SK-N-SH (cell line): Measurements from ENCODE around the gene CUBN. TPM values are rescaled to one million over a fixed set of nuclear protein-coding genes. Genes with fewer than 3 reads are reported as not detected.

ENCODE experiments used
- CTCF ChIA-PET: fragments of 300-600, 350-600 bp; formaldehyde crosslinking; extraction: SDS; loops from one replicate; lab custom pipeline; 2021; lab: Yijun Ruan, JAX
- POLR2A ChIA-PET: fragments of 350-600 bp; sonication (Branson Sonifier 250); formaldehyde crosslinking; extraction: SDS; loops from one replicate; lab custom pipeline; 2020; ENCODE audit warnings: antibody characterized with exemption, inconsistent platforms; lab: Yijun Ruan, JAX
- DNase-seq: peaks from one replicate; pipeline ENCODE4 v3.0.0; 2012
- H2AFZ ChIP-seq: fragments of 200-600 bp; sonication (generic); 2 replicates; pipeline ENCODE4 v1.8.1; 2016; ENCODE audit warnings: antibody characterized with exemption, mild to moderate bottlenecking, low read depth
- H3F3A ChIP-seq: fragments of 200-600 bp; sonication (generic); replicated peaks from 2 replicates; pipeline ENCODE3; 2016; ENCODE audit warnings: antibody characterized with exemption, mild to moderate bottlenecking; ENCODE audit not compliant: insufficient read depth
- H3K27ac ChIP-seq, 2 experiments: fragments of 200-500 bp in 1 of 2; fragments of 200-600 bp in 1 of 2; sonication (Bioruptor generic) in 1 of 2; sonication (generic), shearing (Covaris generic) in 1 of 2; 2 replicates each; pipeline versions ENCODE4 v1.5.1 to v1.6.1; 2014 to 2016; ENCODE audit warnings: low read depth in 2 of 2, inconsistent platforms in 1 of 2, low read length in 1 of 2, mild to moderate bottlenecking in 1 of 2, mixed read lengths in 1 of 2
- H3K27me3 ChIP-seq: fragments of 200-600 bp; sonication (generic), shearing (Covaris generic); 2 replicates; pipeline ENCODE4 v1.6.1; 2016; ENCODE audit warnings: mixed run types; ENCODE audit not compliant: insufficient read depth
- H3K36me3 ChIP-seq, 2 experiments: fragments of 200-500 bp in 1 of 2; fragments of 200-600 bp in 1 of 2; sonication (Bioruptor generic) in 1 of 2; sonication (generic) in 1 of 2; replicated peaks in 1 of 2; 2 replicates each; pipeline versions ENCODE3 to v1.5.1; 2014 to 2016; ENCODE audit warnings: low read length in 1 of 2, mild to moderate bottlenecking in 1 of 2; ENCODE audit not compliant: insufficient read depth in 2 of 2, control insufficient read depth in 1 of 2
- H3K4me1 ChIP-seq, 2 experiments: fragments of 200-500 bp in 1 of 2; fragments of 200-600 bp in 1 of 2; sonication (Bioruptor generic) in 1 of 2; sonication (generic), shearing (Covaris generic) in 1 of 2; 2 replicates each; pipeline versions ENCODE4 v1.5.1 to v1.6.1; 2014 to 2016; ENCODE audit warnings: low read depth in 1 of 2, low read length in 1 of 2, mixed run types in 1 of 2; ENCODE audit not compliant: insufficient read depth in 2 of 2, control insufficient read depth in 1 of 2
- H3K4me2 ChIP-seq: fragments of 200-600 bp; sonication (generic), shearing (Covaris generic); 2 replicates; pipeline ENCODE4 v1.6.1; 2017; ENCODE audit warnings: mixed run types
- H3K4me3 ChIP-seq, 2 experiments: fragments of 200-500 bp in 1 of 2; fragments of 200-600 bp in 1 of 2; sonication (Bioruptor generic) in 1 of 2; sonication (generic), shearing (Covaris generic) in 1 of 2; 2 replicates each; pipeline versions ENCODE4 v1.5.1 to v1.8.1; 2014 to 2016; ENCODE audit warnings: low read depth in 2 of 2, inconsistent platforms in 1 of 2, low read length in 1 of 2, mild to moderate bottlenecking in 1 of 2, mixed read lengths in 1 of 2, moderate library complexity in 1 of 2
- H3K79me2 ChIP-seq: fragments of 200-600 bp; sonication (generic); 2 replicates; pipeline ENCODE4 v1.8.1; 2017; ENCODE audit warnings: mild to moderate bottlenecking; ENCODE audit not compliant: insufficient read depth
- H3K9ac ChIP-seq: fragments of 200-600 bp; sonication (generic); 2 replicates; pipeline ENCODE4 v1.6.1; 2017; ENCODE audit warnings: mixed run types
- H3K9me2 ChIP-seq: fragments of 200-600 bp; sonication (generic); 2 replicates; pipeline ENCODE4 v1.6.1; 2017; ENCODE audit warnings: mixed run types
- H3K9me3 ChIP-seq: fragments of 200-600 bp; sonication (generic); 2 replicates; pipeline ENCODE4 v1.6.1; 2017; ENCODE audit warnings: mixed run types, mild to moderate bottlenecking, moderate library complexity
- H4K20me1 ChIP-seq: fragments of 200-600 bp; sonication (generic); 2 replicates; pipeline ENCODE4 v1.6.1; 2017; ENCODE audit warnings: mild to moderate bottlenecking, mixed run types; ENCODE audit not compliant: insufficient read depth
- FOXJ3 ChIP-seq: sonication (generic); formaldehyde crosslinking; IDR thresholded peaks from 2 replicates; pipeline ENCODE4 v1.5.1; 2020; ENCODE audit warnings: mild to moderate bottlenecking, missing genetic modification reagents
- MXI1 ChIP-seq: IDR thresholded peaks from 2 replicates; pipeline ENCODE4 v1.6.1; 2012; ENCODE audit warnings: mild to moderate bottlenecking, low read depth, low read length, improper control_type of control experiment
- NFIC ChIP-seq: IDR thresholded peaks from 2 replicates; pipeline ENCODE4 v1.4.0; 2012; ENCODE audit warnings: borderline replicate concordance
- RAD21 ChIP-seq: IDR thresholded peaks from 2 replicates; pipeline ENCODE4 v1.6.1; 2012; ENCODE audit warnings: mild to moderate bottlenecking, low read length
- RFX5 ChIP-seq: IDR thresholded peaks from 2 replicates; pipeline ENCODE4 v1.6.1; 2012; ENCODE audit warnings: mild to moderate bottlenecking, improper control_type of control experiment, low read length
- SMC3 ChIP-seq: IDR thresholded peaks from 2 replicates; pipeline ENCODE4 v1.6.1; 2012; ENCODE audit warnings: low read depth, low read length, improper control_type of control experiment
- TAF1 ChIP-seq: IDR thresholded peaks from 2 replicates; pipeline ENCODE4 v1.6.1; 2012; ENCODE audit warnings: low read depth, mild to moderate bottlenecking, low read length, moderate library complexity, borderline replicate concordance
- TEAD4 ChIP-seq: IDR thresholded peaks from 2 replicates; pipeline ENCODE4 v1.4.0; 2012; ENCODE audit warnings: mild to moderate bottlenecking, borderline replicate concordance; ENCODE audit not compliant: insufficient read depth
- YY1 ChIP-seq: IDR thresholded peaks from 2 replicates; pipeline ENCODE4 v1.4.0; 2012; ENCODE audit warnings: low read depth, mild to moderate bottlenecking
- WGBS: methylation state at CpG from one replicate; pipeline ENCODE4 v1.1.6; 2017; ENCODE audit warnings: low lambda C conversion rate; 5-methylcytosine and 5-hydroxymethylcytosine counted together
- polyA plus RNA-seq, 3 experiments: library from polyadenylated mRNA; depleted of rRNA; stranded (reverse); fragments of >200 nt; gene quantifications; 2 replicates each; pipeline ENCODE4 v1.2.3, GENCODE V29; 2012
- TF ChIP-seq, protein P1 (sequence below): IDR thresholded peaks from 2 replicates; pipeline ENCODE4 v1.4.0; 2012; ENCODE audit warnings: low read depth, borderline replicate concordance

CUBN gene
- polyA plus RNA-seq, 1 of the 3 experiments (the other 2 are of a cell fraction): 2.4 TPM

DNA sequence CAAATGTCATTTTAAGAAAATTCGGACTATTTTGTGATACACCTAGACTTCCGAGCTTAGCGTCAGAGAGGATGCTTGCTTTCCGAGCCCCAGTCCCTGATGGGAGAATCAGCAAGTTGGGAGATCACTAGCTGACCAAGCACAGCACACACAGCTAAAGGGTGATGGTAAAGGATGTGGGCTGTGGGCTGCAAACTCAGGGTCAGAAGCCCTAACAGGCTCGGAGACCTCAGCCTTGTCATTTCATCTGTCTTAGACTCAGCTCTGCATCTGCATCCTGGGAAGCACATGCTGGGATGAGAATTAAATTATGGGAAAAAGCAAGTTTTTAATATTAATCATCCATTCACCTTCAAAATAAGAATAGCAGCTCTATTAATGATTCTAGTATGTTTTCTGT lies 3.3 kb downstream of the CUBN start:
- no peaks in the 10 kb centered on the region for H3K9me2 ChIP-seq
- TF ChIP-seq TAF1: no peak
- TF ChIP-seq TEAD4: no peak
- no peak for TF ChIP-seq YY1
- no peak for TF ChIP-seq RAD21
- TF ChIP-seq SMC3: no peak
- H2AFZ ChIP-seq: no peak overlapping the region
- H3K4me3 ChIP-seq: no peak overlapping the region
- no peak overlapping the region for H3K4me2 ChIP-seq
- WGBS: 92% methylated on average over 5 of the region's 5 CpGs
- no peaks in the 10 kb centered on the region for H3K27me3 ChIP-seq
- no peaks in the 10 kb centered on the region for H3K36me3 ChIP-seq
- CTCF ChIA-PET: interaction anchor here (1.3 kb wide), 1 partner anchor 13 kb away, joined by 5 read pairs; no protein-coding TSS in a partner anchor
- H3K79me2 ChIP-seq: no peaks in the 10 kb centered on the region
- peaks cover 20% of the 10 kb centered on the region for H3F3A ChIP-seq
- H3K9me3 ChIP-seq: no peaks in the 10 kb centered on the region
- POLR2A ChIA-PET: no interaction called here
- no peak for DNase-seq
- H3K27ac ChIP-seq: no peak overlapping the region
- H4K20me1 ChIP-seq: no peaks in the 10 kb centered on the region
- peaks cover 0 to 13% of the 10 kb centered on the region in 2 experiments; a peak in 2 of 4 replicates for H3K4me1 ChIP-seq
- H3K9ac ChIP-seq: no peak overlapping the region

DNA sequence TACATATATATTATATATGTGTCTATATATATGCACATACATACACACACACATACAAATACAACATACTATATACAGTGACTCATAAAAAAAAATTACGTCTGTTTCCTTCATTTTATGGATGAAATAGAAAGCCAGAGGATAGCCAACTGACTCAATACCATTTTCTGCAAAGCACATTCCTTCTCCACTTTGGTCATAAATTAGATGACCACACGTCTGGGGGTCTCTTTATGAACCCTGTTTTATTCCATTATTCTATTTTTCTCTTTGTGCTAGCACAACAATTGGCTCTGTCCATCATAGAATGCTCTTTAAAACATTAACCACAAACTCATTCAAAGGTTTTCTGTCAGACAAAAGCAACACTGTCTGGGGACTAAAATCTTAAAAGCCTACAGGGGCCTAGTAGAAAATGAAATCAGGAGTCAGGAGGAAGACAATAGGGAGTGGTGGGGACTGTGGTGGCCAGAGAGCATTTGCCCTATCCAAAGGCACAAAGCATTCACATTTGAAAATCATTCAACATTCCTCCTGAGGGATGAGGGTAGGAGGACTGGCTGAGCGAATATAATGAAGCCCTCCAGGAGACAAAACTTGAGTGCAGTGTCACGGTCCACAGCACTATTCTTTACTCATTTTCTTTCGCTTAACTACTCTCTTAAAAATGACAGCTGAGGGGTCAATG lies 4.3 kb downstream of the CUBN start:
- TF ChIP-seq FOXJ3 (CRISPR knock-in tag): no peak
- TF ChIP-seq, protein P1, sequence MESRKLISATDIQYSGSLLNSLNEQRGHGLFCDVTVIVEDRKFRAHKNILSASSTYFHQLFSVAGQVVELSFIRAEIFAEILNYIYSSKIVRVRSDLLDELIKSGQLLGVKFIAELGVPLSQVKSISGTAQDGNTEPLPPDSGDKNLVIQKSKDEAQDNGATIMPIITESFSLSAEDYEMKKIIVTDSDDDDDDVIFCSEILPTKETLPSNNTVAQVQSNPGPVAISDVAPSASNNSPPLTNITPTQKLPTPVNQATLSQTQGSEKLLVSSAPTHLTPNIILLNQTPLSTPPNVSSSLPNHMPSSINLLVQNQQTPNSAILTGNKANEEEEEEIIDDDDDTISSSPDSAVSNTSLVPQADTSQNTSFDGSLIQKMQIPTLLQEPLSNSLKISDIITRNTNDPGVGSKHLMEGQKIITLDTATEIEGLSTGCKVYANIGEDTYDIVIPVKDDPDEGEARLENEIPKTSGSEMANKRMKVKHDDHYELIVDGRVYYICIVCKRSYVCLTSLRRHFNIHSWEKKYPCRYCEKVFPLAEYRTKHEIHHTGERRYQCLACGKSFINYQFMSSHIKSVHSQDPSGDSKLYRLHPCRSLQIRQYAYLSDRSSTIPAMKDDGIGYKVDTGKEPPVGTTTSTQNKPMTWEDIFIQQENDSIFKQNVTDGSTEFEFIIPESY: no peak
- no peak for TF ChIP-seq NFIC
- TF ChIP-seq YY1: no peak
- no peak for TF ChIP-seq MXI1
- TF ChIP-seq RAD21: no peak
- TF ChIP-seq RFX5: no peak
- no peak for DNase-seq
- no peaks in the 10 kb centered on the region for H3K9me3 ChIP-seq
- peaks cover 0 to 13% of the 10 kb centered on the region in 2 experiments; a peak in 2 of 4 replicates for H3K4me1 ChIP-seq
- H3K9me2 ChIP-seq: no peaks in the 10 kb centered on the region
- no peak overlapping the region for H3K9ac ChIP-seq
- WGBS: 83% methylated on average over 5 of the region's 5 CpGs
- ChIA-PET POLR2A (no interaction called here), CTCF (no interaction called here)
- H2AFZ ChIP-seq: no peak overlapping the region
- no peak overlapping the region for H3K27ac ChIP-seq
- no peaks in the 10 kb centered on the region for H3K79me2 ChIP-seq
- H3K4me3 ChIP-seq: no peak overlapping the region
- H3F3A ChIP-seq: peaks cover 20% of the 10 kb centered on the region
- no peak overlapping the region for H3K4me2 ChIP-seq
- H3K36me3 ChIP-seq: no peaks in the 10 kb centered on the region
- no peaks in the 10 kb centered on the region for H4K20me1 ChIP-seq
- H3K27me3 ChIP-seq: no peaks in the 10 kb centered on the region
